GM19372 (cell line): ENCODE measurements around the gene PLEKHB2.
"Not testable (repeated sequence)": the region's sequence is repeated elsewhere in the genome, so short reads cannot be mapped to it uniquely, and the experiment has no call there.

Experiments
- ATAC-seq: cut with Tn5 transposase; IDR thresholded peaks from one replicate; pipeline ENCODE4 v1.9.1; 2021; ENCODE audit warnings: mild to moderate bottlenecking, low read depth, moderate library complexity; ENCODE audit not compliant: unreplicated experiment

The PLEKHB2 gene

DNA sequence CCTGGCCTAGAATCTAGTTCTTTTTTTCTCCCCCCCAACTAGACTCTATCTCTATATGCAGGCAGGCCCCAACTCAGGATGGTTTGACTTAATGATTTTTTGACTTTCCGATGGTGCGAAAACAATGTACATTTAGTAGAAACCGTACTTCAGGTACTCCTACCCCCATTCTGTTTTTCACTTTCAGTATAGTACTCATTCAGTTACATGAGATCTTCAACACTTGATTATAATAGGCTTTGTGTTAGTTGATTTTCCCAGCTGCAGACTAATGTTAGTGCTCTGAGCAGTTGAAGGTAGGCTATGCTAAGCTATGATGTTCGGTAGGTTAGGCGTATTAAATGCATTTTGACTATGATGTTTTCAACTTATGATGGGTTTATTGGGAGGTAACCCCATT is 37.7 kb downstream of the PLEKHB2 start:
- ATAC-seq, result no peak

DNA sequence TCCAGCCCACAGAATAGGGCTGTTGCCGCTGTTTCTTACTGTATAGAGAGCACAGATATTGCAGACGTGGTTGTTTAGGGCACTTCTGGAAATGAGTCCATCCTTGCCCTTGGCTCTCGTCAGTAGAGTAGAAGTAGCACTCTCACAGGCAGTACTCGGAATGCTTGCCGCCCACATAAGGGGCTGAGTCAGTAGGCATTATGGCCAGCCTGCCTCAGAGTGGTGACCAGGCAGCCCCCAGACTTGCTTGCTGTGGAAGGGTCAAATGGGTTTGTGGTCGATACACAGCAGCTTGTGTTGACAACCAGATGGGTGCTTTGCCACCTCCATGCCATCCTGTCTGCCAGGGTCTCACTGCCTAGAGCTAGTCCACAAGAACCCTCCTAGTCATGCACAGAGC is 38.7 kb downstream of the PLEKHB2 start:
- ATAC-seq, result no peak

DNA sequence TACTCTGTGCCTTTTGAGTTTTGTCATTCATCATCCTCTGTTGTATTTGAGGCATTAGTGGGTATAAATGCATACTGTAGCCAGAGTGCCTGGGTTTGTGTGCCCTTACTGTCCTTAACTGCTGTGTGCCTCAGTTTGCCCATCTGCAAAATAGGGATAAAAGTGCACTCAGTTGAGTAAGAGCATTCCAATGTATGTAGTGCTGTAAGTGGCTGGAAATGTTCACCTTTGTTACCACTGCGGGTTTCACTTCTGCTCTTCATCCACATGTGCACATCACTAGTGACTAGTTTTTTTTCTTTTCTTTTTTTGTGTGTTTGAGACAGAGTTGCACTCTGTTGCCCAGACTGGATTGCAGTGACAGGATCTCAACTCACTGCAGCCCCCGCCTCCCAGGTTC is 39.9 kb downstream of the PLEKHB2 start:
- peak; percentile 89 for ATAC-seq

DNA sequence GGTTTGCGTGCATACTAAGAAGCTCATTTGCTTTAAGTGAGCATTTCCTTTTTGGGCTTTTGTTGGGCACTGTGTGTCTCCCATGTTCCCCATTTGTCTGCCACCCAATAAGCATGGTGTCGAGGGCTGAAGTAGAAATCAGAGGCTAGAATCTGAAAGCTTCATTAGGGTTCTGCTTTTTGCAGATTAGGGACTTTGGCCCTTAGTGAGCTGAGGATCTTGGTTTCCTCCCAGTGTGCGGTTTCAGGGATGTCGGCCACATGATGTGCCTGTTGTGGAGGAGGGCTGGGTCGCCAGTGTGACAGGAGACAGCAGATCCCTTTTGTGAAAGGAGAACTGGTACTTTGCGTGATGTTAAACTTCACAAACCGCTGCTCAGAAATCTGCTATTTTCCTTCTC is 41.1 kb downstream of the PLEKHB2 start:
- ATAC-seq, result no peak

DNA sequence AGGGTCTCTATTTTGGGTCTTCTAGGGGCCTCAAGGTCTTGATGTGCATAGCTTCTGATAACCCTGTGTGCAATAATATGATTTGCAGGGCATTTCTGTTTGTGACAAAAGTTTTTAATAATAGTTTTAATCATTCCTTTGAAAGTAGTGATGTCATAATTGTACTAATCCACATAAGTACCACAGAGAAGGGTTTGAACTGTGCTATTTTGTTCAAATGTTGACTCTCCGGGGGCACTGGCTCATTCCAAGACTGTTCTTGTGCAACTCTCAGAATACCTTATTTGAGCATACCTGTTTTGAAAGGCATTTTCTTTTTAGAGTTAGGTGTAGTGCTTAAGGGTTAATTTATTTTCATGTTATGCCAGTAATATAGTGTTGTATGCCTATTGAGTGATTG is 41.6 kb downstream of the PLEKHB2 start:
- no peak for ATAC-seq

DNA sequence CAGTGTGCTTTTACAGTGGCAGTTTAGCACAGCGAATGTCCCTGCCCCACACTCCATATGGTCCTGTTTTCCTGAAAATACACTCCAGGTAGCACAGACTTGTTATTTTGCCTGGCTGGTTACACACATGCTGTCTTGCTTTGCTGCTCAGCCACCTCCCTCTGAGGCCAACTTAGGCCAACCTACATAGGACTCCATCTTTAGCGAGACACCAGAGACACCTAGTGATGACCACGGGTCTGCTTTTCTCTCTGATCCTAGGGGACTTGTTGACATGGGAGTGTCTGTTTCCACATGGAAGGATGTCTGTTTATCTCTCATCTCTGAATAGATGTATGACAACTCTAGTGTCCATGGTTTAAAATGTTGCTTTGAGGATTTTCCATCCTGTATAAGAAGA is 43.3 kb downstream of the PLEKHB2 start:
- no peak for ATAC-seq

DNA sequence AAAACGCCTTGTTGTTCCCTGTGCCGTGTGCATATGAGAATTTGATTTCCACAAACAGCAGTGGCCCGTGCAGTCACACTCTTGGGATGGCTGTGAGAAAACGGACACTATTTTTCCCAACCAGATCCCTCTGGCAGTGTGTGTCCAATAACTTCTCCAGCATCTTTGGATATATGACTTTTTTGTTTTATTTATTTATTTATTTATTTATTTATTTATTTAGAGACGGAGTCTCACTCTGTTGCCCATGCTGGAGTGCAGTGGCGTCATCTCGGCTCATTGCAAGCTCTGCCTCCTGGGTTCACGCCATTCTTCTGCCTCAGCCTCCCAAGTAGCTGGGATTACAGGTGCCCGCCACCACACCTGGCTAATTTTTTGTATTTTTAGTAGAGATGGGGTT is 45.0 kb downstream of the PLEKHB2 start:
- ATAC-seq, result not testable (repeated sequence)

DNA sequence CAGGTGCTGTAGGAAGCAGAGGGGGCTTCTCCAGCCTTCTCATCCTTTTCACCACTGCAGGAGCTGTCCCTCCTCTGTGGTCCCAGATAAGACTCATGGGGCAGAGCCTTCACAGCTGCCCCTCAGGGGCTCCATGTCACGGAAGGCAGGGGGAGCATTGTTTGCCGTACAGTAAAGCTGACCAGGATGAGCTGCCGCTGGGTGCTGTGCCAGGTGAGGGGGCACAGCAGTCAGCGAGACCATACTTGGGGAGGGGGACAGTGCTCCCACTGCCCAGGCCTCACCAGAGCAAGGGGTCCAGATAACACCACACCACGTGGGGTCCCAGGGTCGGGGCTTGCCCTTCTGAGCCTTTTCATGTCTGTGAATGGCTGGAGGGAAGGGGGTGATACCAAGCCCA is 46.3 kb downstream of the PLEKHB2 start:
- ATAC-seq, result no peak

DNA sequence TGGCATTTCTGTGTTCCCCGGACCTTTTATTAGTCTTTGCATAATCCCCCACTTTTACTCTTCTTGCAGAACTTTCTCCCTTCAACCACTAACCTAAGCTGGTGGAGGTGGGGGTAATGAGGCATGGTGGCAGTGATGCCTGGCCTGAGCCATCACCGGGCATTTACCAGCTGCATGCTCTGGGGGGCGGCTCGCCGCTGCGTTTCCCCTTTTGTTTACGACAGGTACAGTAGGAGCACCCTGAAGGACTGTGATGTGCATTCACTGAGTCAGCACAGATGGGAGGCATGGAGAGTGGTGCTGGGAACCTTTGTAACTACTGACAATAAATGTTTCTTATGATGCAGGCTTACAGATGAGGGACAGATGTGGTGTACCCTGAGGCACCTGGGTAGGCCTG is 46.9 kb downstream of the PLEKHB2 start:
- no peak for ATAC-seq

DNA sequence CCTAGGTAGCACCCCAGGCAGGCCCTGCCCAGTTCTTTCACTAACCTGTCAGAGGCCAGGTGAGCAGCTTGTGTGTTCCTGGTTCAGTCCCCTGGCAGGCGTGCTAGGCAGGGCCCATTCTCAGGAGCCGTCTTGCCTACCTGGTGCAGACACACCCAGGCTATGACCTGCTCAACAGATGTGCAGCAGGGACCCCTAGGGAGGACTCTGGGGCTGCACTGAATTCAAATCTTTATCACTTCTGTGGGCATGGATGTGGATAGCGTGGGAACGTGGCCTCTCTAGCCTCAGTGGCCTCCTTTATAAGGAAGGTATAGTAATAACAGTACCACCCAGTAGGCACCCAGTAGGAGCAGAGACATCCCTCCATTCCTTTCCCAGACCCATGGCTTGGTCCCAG is 48.4 kb downstream of the PLEKHB2 start:
- ATAC-seq, result no peak

DNA sequence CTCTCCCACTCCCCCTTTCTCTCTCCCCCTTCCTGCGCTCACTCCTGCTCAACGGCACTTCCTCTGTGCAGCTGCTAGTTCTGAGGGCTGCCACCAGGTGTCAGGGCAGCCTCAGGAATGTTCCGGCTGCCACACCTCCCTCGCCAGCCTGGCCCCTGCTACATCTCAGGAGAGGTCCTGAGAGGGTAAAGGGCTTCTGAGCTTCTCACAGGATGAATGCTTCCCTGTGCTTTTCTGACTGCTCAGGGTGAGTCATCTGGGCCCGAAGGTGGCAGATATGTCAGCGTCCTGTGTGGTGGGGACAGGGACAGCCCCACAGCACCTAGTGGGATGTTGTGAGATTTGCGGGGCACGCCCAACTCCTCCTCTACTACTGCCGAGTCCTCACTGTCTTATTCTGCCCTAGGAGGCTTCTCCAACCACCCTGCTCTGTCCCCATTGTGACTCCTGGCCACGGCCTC is 49.0 kb downstream of the PLEKHB2 start:
- ATAC-seq, result peak; percentile 88

DNA sequence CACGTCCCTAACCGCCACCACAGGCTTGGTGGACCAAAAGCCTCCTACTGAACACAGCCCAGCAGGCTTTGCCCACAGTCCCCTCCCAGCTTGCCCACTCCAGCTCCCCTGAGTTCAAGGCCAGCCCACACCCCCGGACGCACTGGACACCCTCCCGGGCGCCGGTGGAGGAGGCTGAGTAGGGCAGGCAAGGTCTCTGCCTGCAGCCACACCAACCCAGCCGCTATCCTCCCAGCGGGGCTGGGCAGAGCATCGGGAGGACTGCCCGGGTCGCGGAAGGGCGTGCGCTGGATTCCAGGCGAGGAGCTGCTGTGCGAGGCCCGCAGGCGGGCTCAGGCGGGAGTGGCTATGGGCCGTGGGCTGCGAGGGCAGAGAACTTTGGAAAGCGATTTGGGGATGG is 49.5 kb downstream of the PLEKHB2 start:
- ATAC-seq, result no peak

DNA sequence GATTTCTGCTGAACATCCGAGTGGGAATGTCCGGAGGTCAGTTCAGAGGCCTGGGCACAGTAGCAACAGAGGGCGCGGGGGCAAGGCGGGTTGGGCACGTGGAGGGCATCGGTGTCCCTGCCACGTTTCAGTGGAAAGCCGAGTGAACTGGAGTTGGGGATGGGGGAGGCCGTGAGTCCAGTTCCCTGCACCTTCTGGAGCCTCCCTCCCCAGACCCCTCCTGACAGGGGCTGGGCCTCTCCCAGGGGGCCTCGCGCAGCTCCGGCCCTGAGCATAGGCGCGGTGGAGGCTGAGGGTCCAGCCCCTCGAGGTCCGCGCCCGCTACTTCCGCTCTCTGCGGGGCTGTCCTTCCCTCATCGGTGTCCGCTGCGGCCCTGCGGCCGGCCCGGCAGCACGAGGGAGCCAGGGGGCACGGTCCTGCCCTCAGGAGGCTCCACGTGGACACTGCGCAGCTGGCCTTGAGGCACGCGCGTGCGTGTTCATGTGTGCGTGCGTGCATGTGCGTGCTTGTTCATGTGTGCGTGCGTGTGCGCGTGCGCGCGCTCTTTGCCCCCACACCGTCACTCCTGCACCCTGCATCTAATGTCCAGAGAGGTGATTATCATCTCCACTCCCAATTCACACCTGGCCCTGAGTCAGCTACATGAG is 50.2 kb downstream of the PLEKHB2 start:
- ATAC-seq, result no peak

DNA sequence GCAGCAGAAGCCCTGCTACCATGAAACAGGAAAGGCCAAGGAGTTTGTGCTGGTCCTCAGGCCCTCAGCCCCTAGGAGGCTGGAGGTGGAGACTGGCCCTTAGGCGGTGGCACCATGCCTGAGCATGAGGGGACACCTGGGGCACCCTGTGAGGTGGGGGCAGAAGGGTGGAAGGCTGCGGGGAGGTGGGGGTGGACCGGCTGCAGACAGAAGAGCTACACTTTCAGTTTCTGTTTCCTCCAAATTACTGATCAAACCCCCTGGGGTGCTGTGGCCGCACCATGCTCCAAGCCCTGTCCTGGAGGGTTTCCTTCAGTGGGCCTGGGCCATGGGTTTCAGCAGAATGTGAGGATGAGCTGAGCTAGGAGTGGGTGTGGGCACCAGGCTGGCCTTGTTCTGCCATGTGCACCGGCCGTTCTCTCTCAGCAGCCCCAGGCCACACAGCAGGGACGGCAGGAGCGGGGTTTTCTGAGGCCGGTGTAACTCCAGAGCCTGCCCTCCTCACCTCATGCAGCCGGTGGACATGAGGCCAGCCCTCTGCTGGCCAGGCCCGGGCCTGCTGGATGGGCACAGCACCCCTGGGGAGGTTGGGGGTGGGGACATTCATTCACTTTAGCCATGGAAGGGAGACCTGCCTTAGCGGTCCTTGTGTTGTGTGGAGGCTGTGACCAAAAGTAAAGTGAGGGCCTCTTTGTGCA is 51.5 kb downstream of the PLEKHB2 start:
- no peak for ATAC-seq

DNA sequence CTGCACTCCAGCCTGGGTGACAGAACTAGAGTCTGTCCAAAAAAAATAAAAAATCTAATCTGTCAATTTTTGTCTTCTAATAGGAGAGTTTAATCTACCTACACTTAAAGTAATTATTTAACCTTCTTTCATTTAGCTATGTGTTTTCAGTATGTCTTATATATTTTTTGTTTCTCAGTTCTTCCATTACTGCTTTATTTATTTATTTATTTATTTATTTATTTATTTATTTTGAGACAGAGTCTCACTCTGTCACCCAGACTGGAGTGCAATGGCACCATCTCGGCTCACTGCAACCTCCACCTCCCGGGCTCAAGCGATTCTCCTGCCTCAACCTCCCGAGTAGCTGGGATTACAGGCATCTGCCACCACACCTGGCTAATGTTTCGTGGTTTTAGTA is 60.4 kb downstream of the PLEKHB2 start:
- ATAC-seq, result not testable (repeated sequence)

DNA sequence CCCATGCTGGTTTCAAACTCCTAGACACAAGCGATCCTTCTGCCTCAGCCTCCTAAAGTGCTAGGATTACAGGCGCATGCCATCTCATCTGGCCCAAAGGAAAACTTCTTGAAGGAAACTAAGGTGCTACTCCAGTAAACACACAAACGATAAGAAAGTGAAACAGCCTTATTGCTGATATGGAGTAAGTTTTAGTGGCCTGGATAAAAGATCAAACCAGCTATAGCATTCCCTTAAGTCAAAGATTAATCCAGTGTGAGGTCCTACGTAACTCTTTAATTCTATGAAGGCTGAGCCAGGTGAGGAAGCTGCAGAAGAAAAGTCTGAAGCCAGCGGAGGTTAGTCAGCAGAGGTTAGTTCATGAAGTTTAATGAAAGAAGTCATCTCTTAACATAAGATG is 63.4 kb downstream of the PLEKHB2 start:
- no peak for ATAC-seq

DNA sequence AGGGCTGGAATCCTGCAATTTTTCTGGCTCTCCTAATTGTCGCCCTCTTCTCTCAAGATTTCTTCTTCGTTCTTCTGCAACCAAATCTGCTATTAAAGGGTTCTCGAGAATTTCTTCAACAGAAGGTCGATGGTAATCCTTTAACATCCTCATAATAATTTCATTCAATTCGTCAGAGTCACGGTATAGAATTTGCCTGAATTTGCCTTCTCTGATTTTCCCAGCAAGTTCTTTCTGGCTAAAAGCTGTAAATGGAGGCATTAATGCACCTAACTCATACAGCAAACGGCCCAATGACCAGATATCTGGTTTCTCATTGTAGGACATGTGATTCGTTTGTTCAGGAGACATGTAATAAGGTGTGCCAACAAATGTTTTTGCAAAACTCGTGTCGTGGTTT is 72.9 kb downstream of the PLEKHB2 start:
- not testable (repeated sequence) for ATAC-seq

DNA sequence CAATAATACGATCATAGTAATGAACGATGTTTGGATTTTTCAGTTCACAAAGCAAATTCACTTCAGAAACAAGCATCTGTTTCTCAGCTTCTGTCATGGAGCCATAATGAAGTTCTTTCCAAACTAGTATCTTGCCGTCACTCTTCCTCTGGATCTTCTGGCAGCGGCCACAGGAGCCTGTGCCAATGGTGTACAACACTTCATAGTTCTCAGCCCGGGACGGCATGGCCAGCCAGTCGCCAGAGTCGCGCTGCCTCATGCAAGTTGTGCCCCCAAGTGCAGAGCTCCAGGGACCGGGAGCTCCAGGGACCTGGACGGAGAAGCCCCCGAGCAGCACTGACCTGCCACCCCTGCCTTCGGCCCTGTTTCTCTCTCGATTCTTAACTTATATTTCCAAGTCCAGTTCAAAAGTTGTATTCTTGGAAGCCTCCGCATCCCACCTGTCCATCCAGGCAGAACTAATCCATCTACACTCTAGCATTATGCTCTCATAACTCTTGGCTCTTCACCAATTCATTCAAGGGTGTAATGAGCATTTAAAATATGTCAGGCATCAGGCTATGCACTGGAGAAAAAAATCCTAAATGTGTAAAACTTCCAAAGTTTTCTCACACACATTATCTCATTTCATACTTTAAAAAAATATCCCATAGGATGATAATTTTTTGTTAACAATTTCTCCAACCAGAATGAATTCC is 73.7 kb downstream of the PLEKHB2 start:
- ATAC-seq, result not testable (repeated sequence)

DNA sequence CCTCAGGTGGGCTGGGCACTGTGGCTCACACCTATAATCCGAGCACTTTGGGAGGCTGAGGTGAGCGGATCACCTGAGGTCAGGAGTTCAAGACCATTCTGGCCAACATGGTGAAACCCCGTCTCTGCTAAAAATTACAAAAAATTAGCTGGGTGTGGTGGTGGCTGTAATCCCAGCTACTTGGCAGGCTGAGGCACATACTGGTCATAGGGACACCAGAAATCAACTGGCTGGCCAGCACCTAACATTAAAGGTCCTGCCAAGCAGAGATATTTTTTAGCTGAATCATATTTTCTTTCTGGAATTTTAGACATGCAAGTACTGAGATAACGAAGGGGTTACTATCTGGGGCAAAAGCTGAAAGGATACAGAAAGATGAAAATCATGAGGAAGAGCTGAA is 76.3 kb downstream of the PLEKHB2 start:
- ATAC-seq, result not testable (repeated sequence)

DNA sequence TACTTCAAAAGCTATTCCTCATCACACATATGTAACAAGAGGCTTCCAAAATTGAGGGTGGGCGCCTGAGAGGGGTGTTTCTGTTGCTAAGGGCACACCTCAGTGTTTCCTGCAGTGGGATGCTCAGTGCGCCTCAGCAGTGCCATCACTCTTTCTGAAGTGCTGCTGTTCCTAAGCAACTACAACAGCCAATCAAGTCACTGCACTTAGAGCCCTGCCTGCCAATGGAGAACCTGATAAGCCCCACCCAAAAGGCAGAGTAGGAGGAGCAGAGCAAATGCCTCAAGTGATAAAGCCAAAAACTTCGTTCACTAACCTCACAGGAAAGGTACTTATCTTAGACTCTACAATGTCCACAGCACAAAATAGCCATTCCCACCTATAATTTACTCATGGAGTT is 88.3 kb downstream of the PLEKHB2 start:
- ATAC-seq, result not testable (repeated sequence)

DNA sequence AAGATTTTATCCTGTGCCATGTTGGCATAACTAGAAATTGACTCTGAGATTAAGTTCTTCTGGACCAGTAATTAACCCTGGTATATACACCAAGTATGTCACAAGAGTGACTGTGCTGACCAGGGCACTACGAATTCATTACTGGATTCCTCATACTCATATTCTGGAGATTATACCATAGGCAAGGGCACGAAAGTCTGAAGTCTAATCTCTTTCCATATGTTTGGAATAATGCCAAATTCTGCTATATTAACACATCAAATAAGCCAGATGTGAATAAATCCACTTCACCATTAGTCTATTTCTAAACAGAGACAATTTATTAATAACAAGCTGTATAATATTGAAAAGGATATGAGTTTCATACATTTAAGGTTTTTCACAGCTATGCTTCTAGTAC is 91.0 kb downstream of the PLEKHB2 start:
- ATAC-seq, result not testable (repeated sequence)
